ENCODE results near the gene YKT6. TPM values are rescaled to one million over a fixed set of nuclear protein-coding genes. Genes with fewer than 3 reads are reported as not detected.

The YKT6 gene
- total and polyA plus RNA-seq, 8 donors, result 57.0 to 88.2 (median 65.4) TPM

- TF ChIP-seq CTCF (IDR thresholded peaks at IDR 0.05), result no peak
- H3K9me3 ChIP-seq, result no peaks in the 10 kb centered on the region
- no peak for DNase-seq
- intact Hi-C loops (cut with DNase I), result no loop called here
- no peaks in the 10 kb centered on the region for H3K27me3 ChIP-seq
- H3K4me3 ChIP-seq, result no peak overlapping the region
- no peak overlapping the region for H3K27ac ChIP-seq
- no peaks in the 10 kb centered on the region for H3K4me1 ChIP-seq
- H3K36me3 ChIP-seq, result peaks cover 0 to 87% of the 10 kb centered on the region in 2 donors
- ATAC-seq, result no peak
Measured at GRCh38 chr7:44211126-44211675, 10.4 kb downstream of the YKT6 start.

GRCh38 chr7:44212018-44212417 lies 11.2 kb downstream of the YKT6 start:
- TF ChIP-seq CTCF (IDR thresholded peaks at IDR 0.05), result no peak

GRCh38 chr7:44212581-44213184 lies 11.9 kb downstream of the YKT6 start:
- Histone ChIP-seq H3K4me1 (no peaks in the 10 kb centered on the region), H3K36me3 (peaks cover 0 to 72% of the 10 kb centered on the region in 2 donors), H3K4me3 (no peak overlapping the region), H3K27ac (no peak overlapping the region), H3K9me3 (no peaks in the 10 kb centered on the region), H3K27me3 (no peaks in the 10 kb centered on the region)
- intact Hi-C loops (cut with DNase I), result no loop called here
- no peak for TF ChIP-seq CTCF (IDR thresholded peaks at IDR 0.05)
- no peak for ATAC-seq
- DNase-seq, result no peak

More at GRCh38 chr7:44212018-44212417, 11.2 kb downstream of the YKT6 start:
- peaks cover 0 to 79% of the 10 kb centered on the region in 2 donors for H3K36me3 ChIP-seq
- intact Hi-C loops (cut with DNase I), result no loop called here
- no peaks in the 10 kb centered on the region for H3K4me1 ChIP-seq
- ATAC-seq (no peak), DNase-seq (no peak)
- no peaks in the 10 kb centered on the region for H3K9me3 ChIP-seq
- H3K27me3 ChIP-seq, result no peaks in the 10 kb centered on the region
- no peak overlapping the region for H3K27ac ChIP-seq
- H3K4me3 ChIP-seq, result no peak overlapping the region

- Histone ChIP-seq H3K27me3 (no peaks in the 10 kb centered on the region), H3K4me3 (no peak overlapping the region), H3K4me1 (no peaks in the 10 kb centered on the region), H3K27ac (no peak overlapping the region), H3K36me3 (peaks cover 0 to 66% of the 10 kb centered on the region in 2 donors), H3K9me3 (no peaks in the 10 kb centered on the region)
- ATAC-seq, result no peak
- intact Hi-C loops (cut with DNase I), result no loop called here
- no peak for DNase-seq
- TF ChIP-seq CTCF (IDR thresholded peaks at IDR 0.05), result no peak
Measured at GRCh38 chr7:44213206-44213876, 12.6 kb downstream of the YKT6 start.

- no peak for DNase-seq
- TF ChIP-seq CTCF (IDR thresholded peaks at IDR 0.05), result no peak
Measured at GRCh38 chr7:44213877-44214388, 13.2 kb downstream of the YKT6 start.

More at GRCh38 chr7:44213877-44214388, 13.2 kb downstream of the YKT6 start:
- peaks cover 0 to 60% of the 10 kb centered on the region in 2 donors for H3K36me3 ChIP-seq
- no peaks in the 10 kb centered on the region for H3K9me3 ChIP-seq
- H3K4me1 ChIP-seq, result no peaks in the 10 kb centered on the region
- no peak overlapping the region for H3K4me3 ChIP-seq
- no peak for ATAC-seq
- no peak overlapping the region for H3K27ac ChIP-seq
- intact Hi-C loops (cut with DNase I), result no loop called here
- no peaks in the 10 kb centered on the region for H3K27me3 ChIP-seq

Data from left lung (tissue), 10 donors.